Panc1 (cell line): ENCODE measurements around the gene CHRD. TPM values are rescaled to one million over a fixed set of nuclear protein-coding genes. Genes with fewer than 3 reads are reported as not detected.

ENCODE experiments used
- ATAC-seq: fragments of 200-7000 bp; cut with Tn5 transposase; 2 replicates; pipeline ENCODE4 v1.9.1; 2020; ENCODE audit warnings: mild to moderate bottlenecking, moderate library complexity
- BruUV-seq: library from RNA; stranded (reverse); fragments of 400-500 nt; replicated peaks from 2 replicates; lab custom pipeline; 2021; lab: Mats Ljungman, UMichigan
- CTCF ChIA-PET: fragments of 300-600 bp; sonication (Branson Sonifier 250); formaldehyde crosslinking; loops from one replicate; lab custom pipeline; 2022; ENCODE audit warnings: antibody characterized with exemption; lab: Charles Lee
- POLR2A ChIA-PET: fragments of 300-600 bp; sonication (Branson Sonifier 250); formaldehyde crosslinking; loops from one replicate; lab custom pipeline; 2022; ENCODE audit warnings: antibody characterized with exemption; lab: Charles Lee
- DNase-seq: peaks from one replicate; pipeline ENCODE4 v3.0.0-alpha.2; 2010; ENCODE audit warnings: low read depth, low spot score
- H3K27ac ChIP-seq: 2 replicates; pipeline ENCODE4 v1.5.1; 2011; ENCODE audit warnings: mild to moderate bottlenecking, low read length, inconsistent platforms
- H3K27me3 ChIP-seq: fragments of 200-500 bp; sonication (Bioruptor generic); 2 replicates; pipeline ENCODE4 v1.6.0; 2014; ENCODE audit warnings: low read length, inconsistent platforms; ENCODE audit not compliant: control insufficient read depth, insufficient read depth
- H3K36me3 ChIP-seq: fragments of 200-500 bp; sonication (Bioruptor generic); 2 replicates; pipeline ENCODE4 v1.5.1; 2014; ENCODE audit warnings: inconsistent platforms, mild to moderate bottlenecking, low read length, moderate library complexity; ENCODE audit not compliant: control insufficient read depth, insufficient read depth
- H3K4me1 ChIP-seq: 2 replicates; pipeline ENCODE4 v1.5.1; 2011; ENCODE audit warnings: inconsistent platforms, mild to moderate bottlenecking, low read length, moderate library complexity; ENCODE audit not compliant: control insufficient read depth, insufficient read depth
- H3K4me3 ChIP-seq, 2 experiments: 2 replicates each; pipeline ENCODE4 v1.5.1; 2011 to 2012; ENCODE audit warnings: low read depth in 2 of 2, low read length in 2 of 2, mild to moderate bottlenecking in 2 of 2, inconsistent platforms in 1 of 2, moderate library complexity in 1 of 2
- H3K9me3 ChIP-seq: fragments of 200-500 bp; sonication (Bioruptor generic); 2 replicates; pipeline ENCODE4 v1.5.1; 2014; ENCODE audit warnings: low read depth, mild to moderate bottlenecking, inconsistent platforms, low read length, moderate library complexity; ENCODE audit not compliant: control insufficient read depth, insufficient read depth
- CTCF ChIP-seq: fragments of 450-650 bp; IDR thresholded peaks from 2 replicates; pipeline ENCODE4 v1.5.1; 2017; ENCODE audit warnings: mild to moderate bottlenecking
- POLR2AphosphoS5 ChIP-seq: IDR thresholded peaks from 2 replicates; pipeline ENCODE4 v1.6.1; 2012; ENCODE audit warnings: mild to moderate bottlenecking, low read depth, low read length, moderate library complexity
- SIN3A ChIP-seq: IDR thresholded peaks from 2 replicates; pipeline ENCODE4 v1.6.1; 2012; ENCODE audit warnings: low read depth, mild to moderate bottlenecking, low read length, moderate library complexity, borderline replicate concordance; ENCODE audit not compliant: insufficient read depth
- TCF7L2 ChIP-seq: IDR thresholded peaks from 2 replicates; pipeline ENCODE4 v1.6.1; 2011; ENCODE audit warnings: mild to moderate bottlenecking, low read depth, low read length, inconsistent platforms
- in situ Hi-C: cut with HindIII; loops from 2 replicates; pipeline ENCODE4 v1.10.0; 2016; ENCODE audit warnings: low sequenced_read_pairs, low pct_unique_long_range_greater_than_20kb
- intact Hi-C: fragments of 100-400 bp; cut with micrococcal nuclease; formaldehyde crosslinking; loops from one replicate; pipeline ENCODE4 v1.10.0; 2022; ENCODE audit not compliant: unreplicated experiment
- total RNA-seq: library from RNA; stranded (reverse); gene quantifications from one replicate; pipeline ENCODE4 v1.2.1, GENCODE V29; 2021; ENCODE audit not compliant: unreplicated experiment
- TF ChIP-seq, protein P1 (sequence below), 2 experiments: IDR thresholded peaks; 2 replicates each; pipeline ENCODE4 v1.6.1; 2011 to 2012; ENCODE audit warnings: low read depth in 2 of 2, control low read depth in 1 of 2, low read length in 1 of 2, mild to moderate bottlenecking in 1 of 2, moderate library complexity in 1 of 2; ENCODE audit not compliant: insufficient read depth in 1 of 2

The CHRD gene
- total RNA-seq, 1 experiment from 2014 or later = 1.4 TPM

DNA sequence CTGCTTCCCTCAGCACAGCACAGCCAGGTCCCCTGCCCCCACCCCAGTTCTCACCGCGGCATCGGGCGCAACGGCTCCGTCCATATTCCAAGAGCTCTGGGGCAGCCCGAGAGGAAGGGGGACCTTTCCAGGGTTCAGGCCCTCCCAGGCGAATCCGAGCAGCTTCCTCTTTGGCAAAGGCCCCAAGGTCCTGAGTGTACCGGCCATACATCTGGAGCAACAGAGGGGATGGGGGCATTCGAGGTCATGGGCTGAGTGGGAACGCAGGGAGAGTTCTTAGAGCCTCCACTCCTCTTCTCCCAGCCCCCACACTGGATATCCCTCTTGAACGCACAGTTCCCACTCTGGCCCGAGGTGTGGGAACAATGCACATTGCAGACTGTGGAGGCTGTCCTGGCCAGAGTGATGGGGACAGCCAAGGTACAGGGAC is 20.9 kb upstream of the CHRD start:
- Histone ChIP-seq H3K27ac (no peak overlapping the region), H3K4me3 (no peak overlapping the region), H3K4me1 (peaks cover 6% of the 10 kb centered on the region), H3K36me3 (no peaks in the 10 kb centered on the region; the same call in 1 of the 2 replicates), H3K9me3 (no peaks in the 10 kb centered on the region), H3K27me3 (no peaks in the 10 kb centered on the region)
- intact Hi-C loops = no loop called here
- CTCF ChIA-PET = interaction anchor here (0.7 kb wide), 1 partner anchor 182 kb away, joined by 4 read pairs; no protein-coding TSS in a partner anchor
- no peak for ATAC-seq
- in situ Hi-C loops = no loop called here
- no peak for TF ChIP-seq TCF7L2
- TF ChIP-seq, protein P1, sequence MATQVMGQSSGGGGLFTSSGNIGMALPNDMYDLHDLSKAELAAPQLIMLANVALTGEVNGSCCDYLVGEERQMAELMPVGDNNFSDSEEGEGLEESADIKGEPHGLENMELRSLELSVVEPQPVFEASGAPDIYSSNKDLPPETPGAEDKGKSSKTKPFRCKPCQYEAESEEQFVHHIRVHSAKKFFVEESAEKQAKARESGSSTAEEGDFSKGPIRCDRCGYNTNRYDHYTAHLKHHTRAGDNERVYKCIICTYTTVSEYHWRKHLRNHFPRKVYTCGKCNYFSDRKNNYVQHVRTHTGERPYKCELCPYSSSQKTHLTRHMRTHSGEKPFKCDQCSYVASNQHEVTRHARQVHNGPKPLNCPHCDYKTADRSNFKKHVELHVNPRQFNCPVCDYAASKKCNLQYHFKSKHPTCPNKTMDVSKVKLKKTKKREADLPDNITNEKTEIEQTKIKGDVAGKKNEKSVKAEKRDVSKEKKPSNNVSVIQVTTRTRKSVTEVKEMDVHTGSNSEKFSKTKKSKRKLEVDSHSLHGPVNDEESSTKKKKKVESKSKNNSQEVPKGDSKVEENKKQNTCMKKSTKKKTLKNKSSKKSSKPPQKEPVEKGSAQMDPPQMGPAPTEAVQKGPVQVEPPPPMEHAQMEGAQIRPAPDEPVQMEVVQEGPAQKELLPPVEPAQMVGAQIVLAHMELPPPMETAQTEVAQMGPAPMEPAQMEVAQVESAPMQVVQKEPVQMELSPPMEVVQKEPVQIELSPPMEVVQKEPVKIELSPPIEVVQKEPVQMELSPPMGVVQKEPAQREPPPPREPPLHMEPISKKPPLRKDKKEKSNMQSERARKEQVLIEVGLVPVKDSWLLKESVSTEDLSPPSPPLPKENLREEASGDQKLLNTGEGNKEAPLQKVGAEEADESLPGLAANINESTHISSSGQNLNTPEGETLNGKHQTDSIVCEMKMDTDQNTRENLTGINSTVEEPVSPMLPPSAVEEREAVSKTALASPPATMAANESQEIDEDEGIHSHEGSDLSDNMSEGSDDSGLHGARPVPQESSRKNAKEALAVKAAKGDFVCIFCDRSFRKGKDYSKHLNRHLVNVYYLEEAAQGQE (IDR thresholded peaks at IDR 0.05; ENCODE audit: insufficient read depth in 1 of 2, low read depth in 2 of 2, low read length in 1 of 2) = no peak
- TF ChIP-seq POLR2AphosphoS5 = no peak
- no peak for TF ChIP-seq CTCF
- no peak for TF ChIP-seq SIN3A
- no peak for DNase-seq
- BruUV-seq = no TSS peak
- POLR2A ChIA-PET = no interaction called here

GRCh38 chr3:184359610-184360009 is 20.2 kb upstream of the CHRD start:
- Histone ChIP-seq H3K4me3 (no peak overlapping the region), H3K4me1 (peaks cover 9% of the 10 kb centered on the region), H3K9me3 (no peaks in the 10 kb centered on the region), H3K36me3 (no peaks in the 10 kb centered on the region; the same call in none of the 2 replicates), H3K27me3 (no peaks in the 10 kb centered on the region), H3K27ac (no peak overlapping the region)
- intact Hi-C loops = no loop called here
- TF ChIP-seq SIN3A = no peak
- TF ChIP-seq, protein P1 (IDR thresholded peaks at IDR 0.05; ENCODE audit: insufficient read depth in 1 of 2, low read depth in 2 of 2, low read length in 1 of 2) = no peak
- no peak for DNase-seq
- ChIA-PET CTCF (no interaction called here), POLR2A (no interaction called here)
- no TSS peak for BruUV-seq
- ATAC-seq = no peak
- in situ Hi-C loops = no loop called here
